Kidney epithelial cell (primary cell): ENCODE data around the gene URI1. TPM values are rescaled to one million over a fixed set of nuclear protein-coding genes. Genes with fewer than 3 reads are reported as not detected.

ENCODE experiments used
- DNase-seq: peaks from one replicate; pipeline ENCODE4 v3.0.0-alpha.2; 2010; ENCODE audit warnings: low read depth
- H3K27me3 ChIP-seq: 2 replicates; pipeline ENCODE4 v1.6.0; 2011; ENCODE audit warnings: low read length; ENCODE audit not compliant: control insufficient read depth, insufficient read depth
- H3K36me3 ChIP-seq: 2 replicates; pipeline ENCODE4 v1.5.1; 2011; ENCODE audit warnings: low read length; ENCODE audit not compliant: control insufficient read depth, insufficient read depth
- H3K4me3 ChIP-seq: 2 replicates; pipeline ENCODE4 v1.5.1; 2011; ENCODE audit warnings: low read depth, mild to moderate bottlenecking, control low read depth, low read length
- CTCF ChIP-seq: IDR thresholded peaks from 2 replicates; pipeline ENCODE4 v1.5.1; 2011; ENCODE audit warnings: mild to moderate bottlenecking, moderate library complexity, low read length, control low read depth, inconsistent platforms; ENCODE audit not compliant: insufficient read depth, poor library complexity, severe bottlenecking
- total RNA-seq: library from RNA; depleted of rRNA; stranded (reverse); fragments of >200 nt; gene quantifications from 2 replicates; pipeline ENCODE4 v1.2.3, GENCODE V29; 2015

Gene URI1
- total RNA-seq, 1 donor from 2014 or later: 52.0 TPM

DNA sequence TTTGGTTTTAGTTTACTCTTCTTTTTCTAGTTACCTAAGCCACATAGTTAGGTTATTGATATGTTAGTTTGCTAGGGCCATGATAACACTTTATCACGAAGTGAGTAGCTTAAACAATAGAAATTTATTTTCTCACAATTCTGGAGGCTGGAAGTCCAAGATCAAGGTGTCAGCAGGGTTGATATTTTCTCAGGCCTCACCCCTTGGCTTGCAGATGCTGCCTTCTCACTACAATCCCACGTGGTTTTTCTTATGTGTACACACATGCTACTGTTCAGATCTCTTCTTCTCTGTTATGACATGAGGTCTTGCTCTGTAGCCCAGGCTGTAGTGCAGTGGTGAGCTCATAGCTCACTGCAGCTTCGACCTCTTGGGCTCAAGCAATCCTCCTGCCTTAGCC is 7.8 kb upstream of the URI1 start:
- Histone ChIP-seq H3K36me3 (no peaks in the 10 kb centered on the region), H3K27me3 (no peaks in the 10 kb centered on the region), H3K4me3 (no peak overlapping the region)
- no peak for DNase-seq
- TF ChIP-seq CTCF: no peak

DNA sequence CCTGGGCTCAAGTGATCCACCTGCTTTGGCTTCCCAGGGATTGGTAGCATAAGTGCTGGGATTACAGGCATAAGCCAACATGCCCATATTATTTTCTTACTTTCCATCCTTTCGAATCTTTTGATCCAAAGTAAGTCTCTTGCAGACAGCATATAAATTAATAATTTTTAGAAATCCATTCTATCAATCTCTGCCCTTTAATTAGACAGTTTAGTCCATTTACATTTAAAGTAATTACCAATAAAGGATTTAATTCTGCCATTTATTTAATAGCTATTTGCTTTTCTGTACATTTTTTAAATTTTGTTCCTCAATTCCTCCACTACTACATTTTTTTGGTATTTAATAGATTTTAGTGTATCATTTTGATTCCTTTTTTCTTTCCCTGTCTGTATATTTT is 7.3 kb upstream of the URI1 start:
- DNase-seq: no peak
- Histone ChIP-seq H3K4me3 (no peak overlapping the region), H3K27me3 (no peaks in the 10 kb centered on the region), H3K36me3 (no peaks in the 10 kb centered on the region)
- no peak for TF ChIP-seq CTCF

DNA sequence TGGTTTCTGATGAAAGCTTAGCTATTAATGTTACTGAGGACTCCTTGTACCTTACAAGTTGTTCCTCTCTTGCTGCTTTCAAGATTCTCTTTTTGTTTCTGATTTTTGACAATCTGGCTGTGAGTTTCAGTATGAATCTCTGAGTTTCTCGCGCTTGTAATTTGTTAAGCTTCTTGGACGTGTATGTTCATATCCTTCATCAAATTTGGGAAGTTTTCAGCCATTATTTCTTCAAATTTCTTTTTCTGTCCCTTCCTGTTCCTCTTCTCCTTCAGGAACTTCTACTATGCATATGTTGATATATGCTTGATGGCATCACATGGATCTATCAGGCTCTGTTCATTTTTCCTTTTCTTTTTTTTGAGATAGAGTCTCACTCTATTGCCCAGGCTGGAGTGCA is 5.6 kb upstream of the URI1 start:
- TF ChIP-seq CTCF: no peak
- DNase-seq: no peak
- Histone ChIP-seq H3K4me3 (no peak overlapping the region), H3K36me3 (no peaks in the 10 kb centered on the region), H3K27me3 (no peaks in the 10 kb centered on the region)

GRCh38 chr19:29939628-29940027 is 2.4 kb upstream of the URI1 start:
- TF ChIP-seq CTCF: no peak
- no peaks in the 10 kb centered on the region for H3K36me3 ChIP-seq
- DNase-seq: no peak
- no peaks in the 10 kb centered on the region for H3K27me3 ChIP-seq
- H3K4me3 ChIP-seq: no peak overlapping the region

- Histone ChIP-seq H3K36me3 (no peaks in the 10 kb centered on the region), H3K4me3 (no peak overlapping the region), H3K27me3 (no peaks in the 10 kb centered on the region)
- TF ChIP-seq CTCF: no peak
- no peak for DNase-seq
Measured at GRCh38 chr19:29940971-29941585, 961 bp upstream of the URI1 start.
